RPMI8226 (cell line): ENCODE data around the gene HPS3.
A peak's percentile ranks its signal among the peaks of the same experiment; 100 is the strongest.
"Not testable (repeated sequence)": the region's sequence is repeated elsewhere in the genome, so short reads cannot be mapped to it uniquely, and the experiment has no call there.

Source experiments
- DNase-seq: peaks from one replicate; pipeline ENCODE4 v3.0.0-alpha.2; 2015

HPS3 gene

DNA sequence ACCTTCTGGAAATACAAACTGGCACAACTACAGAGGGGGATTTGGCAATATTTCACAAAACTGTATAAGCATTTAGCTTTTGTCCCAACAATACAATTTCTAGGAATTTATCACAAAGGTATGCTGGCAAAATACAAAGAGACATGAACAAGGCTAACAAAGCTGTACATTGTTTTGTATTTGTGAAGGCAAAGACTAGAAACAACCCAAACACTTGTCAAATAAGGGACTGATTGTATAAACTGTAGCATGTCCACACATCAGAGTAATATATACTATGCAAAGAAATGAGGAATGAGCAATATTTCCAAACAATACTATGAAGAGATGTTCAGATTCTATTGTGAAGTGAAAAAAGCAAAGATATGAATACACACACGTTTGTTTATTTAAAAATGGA is 65.8 kb downstream of the HPS3 start:
- DNase-seq = no peak

GRCh38 chr3:149196805-149197592 is 67.6 kb downstream of the HPS3 start:
- DNase-seq = not testable (repeated sequence)

GRCh38 chr3:149197669-149198068 is 68.2 kb downstream of the HPS3 start:
- DNase-seq = no peak

DNA sequence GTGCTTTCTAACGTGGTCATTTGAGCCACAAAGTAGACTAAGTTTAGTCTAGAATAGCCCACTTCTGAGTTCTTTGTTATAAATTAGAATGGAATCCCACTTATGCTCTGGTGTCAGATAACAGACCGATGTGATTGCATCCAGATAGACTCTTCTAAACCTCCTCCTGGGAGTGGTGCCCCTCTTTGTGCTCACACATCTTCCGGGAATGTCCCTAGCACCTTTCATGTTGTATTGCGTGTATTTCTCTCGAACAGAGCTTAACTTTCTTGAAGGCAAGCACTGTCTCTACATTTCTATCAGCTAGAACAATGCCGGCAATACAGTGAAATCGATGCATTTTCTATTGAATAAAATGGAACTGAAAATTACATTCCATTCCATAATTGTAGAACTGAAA is 69.2 kb downstream of the HPS3 start:
- DNase-seq = no peak

DNA sequence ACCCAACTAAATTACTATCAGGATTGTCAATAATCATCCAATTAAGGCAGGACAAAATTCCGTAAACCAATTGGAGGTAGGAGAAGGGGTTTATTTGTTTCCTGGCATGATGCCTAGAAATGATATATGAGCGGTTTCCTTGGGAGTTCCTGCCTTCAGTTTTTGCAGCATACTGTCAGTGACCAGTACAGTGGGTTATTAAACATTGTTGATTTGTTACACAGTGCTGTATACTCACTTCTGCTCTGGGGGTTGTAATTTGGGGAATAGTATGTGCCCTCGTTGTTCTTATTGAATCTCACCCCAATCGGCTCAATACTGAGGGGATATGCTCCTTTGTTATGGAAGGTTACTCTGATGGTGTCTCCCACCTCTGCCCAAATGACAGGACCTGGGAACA is 70.0 kb downstream of the HPS3 start:
- DNase-seq = peak; percentile 15

GRCh38 chr3:149203758-149204157 is 74.3 kb downstream of the HPS3 start:
- peak; percentile 60 for DNase-seq

DNA sequence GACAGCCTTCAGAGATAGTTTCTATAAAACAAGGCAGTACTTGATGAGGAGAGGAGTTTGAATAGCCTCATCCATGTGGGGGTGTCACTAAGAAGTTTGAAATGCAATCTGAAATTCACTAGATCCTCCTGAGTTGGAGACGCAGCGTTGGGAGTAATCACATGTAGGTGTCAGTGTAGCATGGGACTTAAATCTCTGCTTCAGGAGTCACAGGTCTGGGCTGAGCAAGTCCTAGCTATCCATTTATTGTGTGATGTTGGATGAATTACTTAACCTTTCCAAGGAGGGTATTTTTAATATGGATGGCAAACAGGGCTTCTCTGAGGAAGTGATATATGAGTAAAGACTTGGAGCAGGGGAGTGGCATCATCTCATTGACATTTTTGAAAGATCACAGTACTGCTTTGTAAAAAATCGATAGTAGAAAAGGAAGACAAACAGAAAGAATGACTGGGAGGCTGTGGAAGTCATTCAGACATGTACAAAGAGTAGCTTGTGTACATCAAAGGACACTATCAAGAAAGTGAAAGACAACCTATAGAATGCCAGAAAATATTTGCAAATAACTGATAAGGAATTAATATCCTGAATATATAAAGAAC is 75.1 kb downstream of the HPS3 start:
- no peak for DNase-seq

- no peak for DNase-seq
Measured at GRCh38 chr3:149207475-149207874, 78.0 kb downstream of the HPS3 start.

DNA sequence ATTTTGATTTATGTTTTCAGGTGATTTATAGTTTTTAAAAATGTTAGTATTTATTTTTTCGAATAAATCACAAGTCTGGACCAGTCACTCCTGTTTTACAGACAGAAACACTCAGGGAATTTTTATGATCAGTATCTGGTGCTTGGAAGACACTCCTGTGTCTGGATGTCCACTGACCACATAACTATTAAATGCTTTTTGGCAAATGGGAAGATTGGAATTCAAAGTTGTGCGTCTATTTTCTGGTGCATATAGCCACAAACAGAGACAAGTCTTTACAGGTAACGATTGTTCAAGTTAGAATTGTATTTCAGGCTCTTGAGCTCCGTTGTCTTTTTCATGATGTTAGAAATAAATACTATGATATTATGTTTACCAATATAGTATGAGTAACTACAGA is 80.0 kb downstream of the HPS3 start:
- no peak for DNase-seq

DNA sequence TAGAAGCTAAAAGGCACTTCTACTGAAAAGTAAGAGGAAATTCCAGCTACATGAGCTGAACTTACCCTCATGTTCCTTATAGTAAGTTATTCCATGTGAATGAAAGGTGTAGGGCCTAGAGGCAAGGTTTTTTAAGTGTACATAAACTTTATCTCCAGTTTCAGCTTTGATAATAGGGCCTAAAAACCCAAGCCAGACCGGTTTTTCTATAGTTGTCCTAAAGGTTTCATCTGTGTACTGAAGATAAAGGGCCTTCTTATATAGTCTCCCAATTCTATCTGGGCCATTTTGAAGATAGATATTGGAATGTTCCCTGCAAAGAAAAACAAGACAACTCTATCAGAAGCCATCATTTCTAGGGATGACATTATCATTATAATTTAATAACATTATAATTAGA is 82.9 kb downstream of the HPS3 start:
- DNase-seq = no peak

DNA sequence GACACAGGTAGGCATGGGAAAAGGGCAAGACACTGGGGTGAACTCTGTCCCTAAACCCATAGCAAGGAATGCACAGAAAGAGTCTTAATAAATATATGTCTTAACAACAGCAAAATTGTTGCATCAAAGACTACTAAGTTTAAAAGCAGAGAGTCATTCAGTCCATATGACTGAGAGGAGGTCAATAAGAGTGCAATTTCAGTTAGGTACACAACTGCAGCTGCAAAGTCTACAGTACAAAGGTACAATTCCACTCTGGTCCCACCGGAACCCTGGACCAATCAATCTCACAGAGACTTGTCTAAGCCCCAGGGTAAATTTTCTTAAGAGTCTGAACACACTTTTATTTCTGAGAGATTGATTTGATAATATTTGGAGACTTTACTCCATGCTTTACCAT is 85.3 kb downstream of the HPS3 start:
- DNase-seq = no peak

GRCh38 chr3:149215515-149215914 is 86.1 kb downstream of the HPS3 start:
- DNase-seq = no peak

- no peak for DNase-seq
Measured at GRCh38 chr3:149216193-149216869, 86.9 kb downstream of the HPS3 start.

GRCh38 chr3:149217347-149217746 is 87.9 kb downstream of the HPS3 start:
- DNase-seq = no peak

DNA sequence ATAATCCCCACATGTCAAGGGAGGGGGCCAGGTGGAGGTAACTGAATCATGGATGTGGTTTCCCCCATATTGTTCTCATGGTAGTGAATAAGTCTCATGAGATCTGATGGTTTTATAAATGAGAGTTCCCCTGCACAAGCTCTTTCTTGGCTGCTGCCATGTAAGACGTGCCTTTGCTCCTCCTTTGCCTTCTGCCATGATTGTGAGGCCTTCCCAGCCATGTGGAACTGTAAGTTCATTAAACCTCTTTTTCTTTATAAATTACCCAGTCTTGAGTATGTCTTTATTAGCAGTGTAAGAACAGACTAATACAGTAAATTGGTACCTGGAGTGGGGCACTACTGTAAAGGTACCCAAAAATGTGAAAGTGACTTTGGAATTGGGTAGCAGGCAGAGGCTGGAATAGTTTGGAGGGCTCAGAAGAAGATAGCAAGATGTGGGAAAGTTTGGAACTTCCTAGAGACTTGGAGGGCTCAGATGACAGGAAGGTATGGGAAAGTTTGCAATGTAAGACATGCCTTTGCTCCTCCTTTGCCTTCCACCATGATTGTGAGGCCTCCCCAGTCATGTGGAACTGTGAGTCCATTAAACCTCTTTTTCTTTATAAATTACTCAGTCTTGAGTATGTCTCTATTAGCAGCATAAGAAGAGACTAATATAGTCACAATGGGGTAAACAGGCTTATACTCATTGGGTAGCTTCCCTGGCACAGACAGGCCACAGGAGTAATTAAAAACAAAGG is 90.1 kb downstream of the HPS3 start:
- not testable (repeated sequence) for DNase-seq

DNA sequence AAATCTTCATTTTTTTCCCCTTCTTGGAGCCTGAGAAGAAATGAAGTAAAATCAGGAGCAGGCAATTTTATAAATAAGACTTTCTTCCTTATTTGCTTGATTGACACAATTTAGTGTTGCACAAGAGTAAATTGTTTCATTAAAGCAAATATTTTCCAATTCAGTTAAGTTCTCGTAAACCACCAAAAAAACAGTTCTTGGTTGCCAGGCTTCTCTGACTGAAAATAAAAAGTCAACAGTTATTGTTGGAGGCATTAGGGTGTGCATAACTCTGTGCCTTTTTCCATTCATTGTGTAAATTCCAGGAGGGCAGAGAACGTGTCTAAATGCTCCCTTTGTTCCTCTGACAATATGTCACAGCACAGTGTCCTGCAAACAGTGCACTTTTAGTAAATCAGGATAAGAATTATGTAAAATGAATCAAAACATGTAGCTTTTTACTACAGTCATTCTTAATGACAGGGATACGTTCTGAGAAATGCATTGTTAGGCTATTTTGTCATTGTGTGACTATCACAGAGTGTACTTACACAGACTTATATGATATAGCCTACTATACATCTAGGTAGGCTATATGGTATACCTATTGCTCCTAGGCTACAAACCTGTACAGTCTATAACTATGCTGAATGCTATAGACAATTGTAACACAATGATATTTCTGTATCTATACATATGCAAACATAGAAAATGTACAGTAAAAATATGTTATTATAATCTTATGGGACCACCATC is 92.5 kb downstream of the HPS3 start, which contains the start of gene CP:
TSS of gene CP (minus strand) at position 47 of the 735 bp plus-strand sequence. CDS start at position 10, 37 bp downstream.
- DNase-seq = no peak
